ENCODE measurements around the gene NHERF2.

Gene NHERF2

DNA sequence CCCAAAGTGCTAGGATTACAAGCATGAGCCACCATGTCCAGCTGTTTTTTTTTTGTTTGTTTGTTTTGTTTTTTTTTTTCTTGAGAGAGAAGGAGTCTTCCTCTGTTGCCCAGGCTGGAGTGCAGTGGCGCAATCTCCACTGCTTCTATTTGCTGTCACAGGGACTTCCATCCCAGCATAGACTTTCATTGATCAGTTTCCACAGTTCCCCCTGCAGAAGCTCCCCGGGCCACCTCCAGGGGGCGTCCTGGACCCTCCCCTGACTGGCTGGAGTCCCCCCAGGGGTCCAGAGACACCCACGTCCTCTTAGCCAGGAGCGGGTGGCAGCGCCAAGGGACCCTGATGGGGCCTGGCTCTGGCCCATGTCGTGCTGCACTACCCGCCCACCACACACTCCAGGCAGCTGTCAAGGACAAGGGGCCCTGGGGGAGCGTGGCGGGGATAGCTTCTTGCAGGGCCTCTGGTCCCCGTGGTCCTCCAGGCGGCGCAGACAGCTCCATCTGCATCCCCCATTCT is 10.2 kb upstream of the NHERF2 start:
- H3K27ac ChIP-seq (replicated peaks; ENCODE audit: low read length) = no peak overlapping the region
- H4K8ac ChIP-seq (ENCODE audit: low read depth, low read length) = no peak overlapping the region
- H3K79me1 ChIP-seq (ENCODE audit: low read depth, low read length) = no peaks in the 10 kb centered on the region
- H2AFZ ChIP-seq (ENCODE audit: low read length) = no peak overlapping the region
- peaks cover 2 to 4% of the 10 kb centered on the region in 2 donors for H3K4me1 ChIP-seq (ENCODE audit: control insufficient read depth in 2 of 2, insufficient read depth in 1 of 2, low read depth in 1 of 2, low read length in 2 of 2)
- H4K91ac ChIP-seq (ENCODE audit: low read depth, low read length, poor library complexity) = no peak overlapping the region
- no peak for DNase-seq (ENCODE audit: low spot score)
- no peak overlapping the region for H3K14ac ChIP-seq (ENCODE audit: low read length)
- peaks cover 19 to 32% (median 30%) of the 10 kb centered on the region in 3 experiments for H3K27me3 ChIP-seq (ENCODE audit: control insufficient read depth in 3 of 3, insufficient read depth in 3 of 3, low read depth in 1 of 3, low read length in 3 of 3)
- no peak overlapping the region for H2BK120ac ChIP-seq (ENCODE audit: low read depth, low read length)
- no peak overlapping the region for H3K9ac ChIP-seq (ENCODE audit: low read depth, low read length, poor library complexity)
- peak overlapping the region; percentile 88 for H2AK5ac ChIP-seq (ENCODE audit: low read depth, low read length)
- H3K4me3 ChIP-seq (ENCODE audit: low read length in 2 of 2) = no peak overlapping the region
- H2BK15ac ChIP-seq (ENCODE audit: low read length) = peak overlapping the region; percentile 4
- H3K23ac ChIP-seq (ENCODE audit: low read depth, low read length, poor library complexity) = peak overlapping the region; percentile 89
- H3K36me3 ChIP-seq (replicated peaks in 1 of 2; ENCODE audit: control insufficient read depth in 2 of 2, insufficient read depth in 2 of 2, low read length in 2 of 2) = no peaks in the 10 kb centered on the region
- H3K18ac ChIP-seq (ENCODE audit: low read length) = no peak overlapping the region
- no CpG with 5 or more reads among the region's 13 CpGs for WGBS, 2 donors (ENCODE audit: extremely low coverage in 2 of 2, insufficient read length in 2 of 2, insufficient replicate concordance in 1 of 2)
- H2BK12ac ChIP-seq (ENCODE audit: low read length) = no peak overlapping the region
- no peaks in the 10 kb centered on the region for H3K9me3 ChIP-seq (replicated peaks in 1 of 2; ENCODE audit: control insufficient read depth in 2 of 2, insufficient read depth in 1 of 2, low read depth in 1 of 2, low read length in 2 of 2)
- no peak overlapping the region for H2BK5ac ChIP-seq (ENCODE audit: low read length)
- no peak overlapping the region for H3K4me2 ChIP-seq (ENCODE audit: insufficient read depth, low read length, poor library complexity, severe bottlenecking)
- H3K4ac ChIP-seq (ENCODE audit: low read length) = no peak overlapping the region

DNA sequence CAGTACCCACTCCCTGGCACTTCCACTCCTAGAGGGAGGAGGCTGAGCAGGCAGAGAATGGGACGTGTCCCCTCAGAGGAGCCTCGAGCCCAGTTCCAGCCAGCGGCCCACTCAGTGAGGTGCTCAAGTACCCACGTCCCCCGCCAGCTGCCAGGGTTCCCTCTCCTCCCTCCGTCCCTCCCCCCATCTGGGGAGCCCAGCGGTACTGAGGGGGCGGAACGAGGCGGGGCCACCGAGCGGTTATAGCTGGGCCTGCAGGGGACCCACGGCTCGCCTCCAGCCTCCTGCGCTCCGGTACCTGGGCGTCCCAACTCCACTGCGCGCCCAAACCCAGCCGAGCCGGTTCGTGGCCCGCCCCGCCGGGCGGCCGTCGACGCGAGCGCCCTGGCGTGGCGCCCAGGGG is 7.2 kb upstream of the NHERF2 start, which contains the start of gene NPW:
TSS of gene NPW (plus strand) at position 268 of the 403 bp plus-strand sequence.
- Histone ChIP-seq H2BK120ac (ENCODE audit: low read depth, low read length) (peak within 1 kb of the TSS; percentile 72), H3K36me3 (replicated peaks in 1 of 2; ENCODE audit: control insufficient read depth in 2 of 2, insufficient read depth in 2 of 2, low read length in 2 of 2) (no peaks in the 10 kb centered on the region), H3K4me3 (ENCODE audit: low read length in 2 of 2) (peak within 1 kb of the TSS; percentile 15 to 60), H3K18ac (ENCODE audit: low read length) (peak within 1 kb of the TSS; percentile 85), H3K4me1 (ENCODE audit: control insufficient read depth in 2 of 2, insufficient read depth in 1 of 2, low read depth in 1 of 2, low read length in 2 of 2) (peaks cover 7 to 11% of the 10 kb centered on the region in 2 donors), H3K79me1 (ENCODE audit: low read depth, low read length) (no peaks in the 10 kb centered on the region), H3K9me3 (replicated peaks in 1 of 2; ENCODE audit: control insufficient read depth in 2 of 2, insufficient read depth in 1 of 2, low read depth in 1 of 2, low read length in 2 of 2) (no peaks in the 10 kb centered on the region), H4K8ac (ENCODE audit: low read depth, low read length) (no peak within 1 kb of the TSS), H3K27me3 (ENCODE audit: control insufficient read depth in 3 of 3, insufficient read depth in 3 of 3, low read depth in 1 of 3, low read length in 3 of 3) (peaks cover 19 to 45% (median 37%) of the 10 kb centered on the region in 3 experiments), H3K4me2 (ENCODE audit: insufficient read depth, low read length, poor library complexity, severe bottlenecking) (peak within 1 kb of the TSS; percentile 66), H3K23ac (ENCODE audit: low read depth, low read length, poor library complexity) (peak within 1 kb of the TSS; percentile 65), H2BK5ac (ENCODE audit: low read length) (peak within 1 kb of the TSS; percentile 75), H3K4ac (ENCODE audit: low read length) (peak within 1 kb of the TSS; percentile 89), H3K9ac (ENCODE audit: low read depth, low read length, poor library complexity) (peak within 1 kb of the TSS; percentile 81), H4K91ac (ENCODE audit: low read depth, low read length, poor library complexity) (no peak within 1 kb of the TSS), H3K14ac (ENCODE audit: low read length) (peak within 1 kb of the TSS; percentile 82), H2AK5ac (ENCODE audit: low read depth, low read length) (peak within 1 kb of the TSS; percentile 92), H2BK12ac (ENCODE audit: low read length) (peak within 1 kb of the TSS; percentile 58), H2BK15ac (ENCODE audit: low read length) (peak within 1 kb of the TSS; percentile 58), H3K27ac (replicated peaks; ENCODE audit: low read length) (no peak within 1 kb of the TSS), H2AFZ (ENCODE audit: low read length) (peak within 1 kb of the TSS; percentile 77)
- DNase-seq (ENCODE audit: low spot score) = no peak
- no CpG with 5 or more reads among the region's 33 CpGs for WGBS, 2 donors (ENCODE audit: extremely low coverage in 2 of 2, insufficient read length in 2 of 2, insufficient replicate concordance in 1 of 2)

DNA sequence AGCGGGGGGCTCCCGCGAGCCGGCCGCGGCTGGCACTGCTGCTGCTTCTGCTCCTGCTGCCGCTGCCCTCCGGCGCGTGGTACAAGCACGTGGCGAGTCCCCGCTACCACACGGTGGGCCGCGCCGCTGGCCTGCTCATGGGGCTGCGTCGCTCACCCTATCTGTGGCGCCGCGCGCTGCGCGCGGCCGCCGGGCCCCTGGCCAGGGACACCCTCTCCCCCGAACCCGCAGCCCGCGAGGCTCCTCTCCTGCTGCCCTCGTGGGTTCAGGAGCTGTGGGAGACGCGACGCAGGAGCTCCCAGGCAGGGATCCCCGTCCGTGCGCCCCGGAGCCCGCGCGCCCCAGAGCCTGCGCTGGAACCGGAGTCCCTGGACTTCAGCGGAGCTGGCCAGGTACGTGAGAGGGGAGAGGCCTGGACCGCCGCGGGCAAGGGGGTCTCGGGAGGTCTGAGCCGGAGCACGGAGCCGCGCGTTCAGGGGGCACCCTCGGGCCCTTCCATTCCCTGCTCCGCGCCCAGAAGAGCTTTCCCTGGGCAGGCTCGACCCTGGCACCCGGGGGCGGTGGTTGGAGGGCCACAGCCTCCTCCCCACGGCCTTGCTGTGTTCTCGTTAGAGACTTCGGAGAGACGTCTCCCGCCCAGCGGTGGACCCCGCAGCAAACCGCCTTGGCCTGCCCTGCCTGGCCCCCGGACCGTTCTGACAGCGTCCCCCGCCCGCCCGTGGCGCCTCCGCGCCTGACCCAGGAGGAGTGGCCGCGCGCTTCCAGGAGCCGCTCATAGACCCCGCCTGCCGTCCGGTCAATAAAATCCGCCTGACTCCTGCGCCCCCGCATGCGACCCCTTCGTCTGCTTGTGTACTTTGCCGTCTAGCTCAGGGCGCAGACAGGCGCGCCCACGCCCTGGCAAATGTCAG is 6.5 kb upstream of the NHERF2 start:
- peak overlapping the region; percentile 77 for H2AFZ ChIP-seq (ENCODE audit: low read length)
- no CpG with 5 or more reads among the region's 96 CpGs for WGBS, 2 donors (ENCODE audit: extremely low coverage in 2 of 2, insufficient read length in 2 of 2, insufficient replicate concordance in 1 of 2)
- no peak overlapping the region for H2BK120ac ChIP-seq (ENCODE audit: low read depth, low read length)
- peak overlapping the region; percentile 85 for H3K18ac ChIP-seq (ENCODE audit: low read length)
- no peak overlapping the region for H2BK12ac ChIP-seq (ENCODE audit: low read length)
- H3K23ac ChIP-seq (ENCODE audit: low read depth, low read length, poor library complexity) = peak overlapping the region; percentile 65
- peak overlapping the region; percentile 19 for H2AK5ac ChIP-seq (ENCODE audit: low read depth, low read length)
- H3K4ac ChIP-seq (ENCODE audit: low read length) = no peak overlapping the region
- H4K8ac ChIP-seq (ENCODE audit: low read depth, low read length) = no peak overlapping the region
- H2BK5ac ChIP-seq (ENCODE audit: low read length) = peak overlapping the region; percentile 75
- H2BK15ac ChIP-seq (ENCODE audit: low read length) = peak overlapping the region; percentile 58
- H3K14ac ChIP-seq (ENCODE audit: low read length) = peak overlapping the region; percentile 31
- H3K36me3 ChIP-seq (replicated peaks in 1 of 2; ENCODE audit: control insufficient read depth in 2 of 2, insufficient read depth in 2 of 2, low read length in 2 of 2) = no peaks in the 10 kb centered on the region
- DNase-seq (ENCODE audit: low spot score) = no peak
- peaks cover 7 to 11% of the 10 kb centered on the region in 2 donors for H3K4me1 ChIP-seq (ENCODE audit: control insufficient read depth in 2 of 2, insufficient read depth in 1 of 2, low read depth in 1 of 2, low read length in 2 of 2)
- peak overlapping the region; percentile 81 for H3K9ac ChIP-seq (ENCODE audit: low read depth, low read length, poor library complexity)
- peak overlapping the region; percentile 66 for H3K4me2 ChIP-seq (ENCODE audit: insufficient read depth, low read length, poor library complexity, severe bottlenecking)
- peaks cover 19 to 48% (median 43%) of the 10 kb centered on the region in 3 experiments for H3K27me3 ChIP-seq (ENCODE audit: control insufficient read depth in 3 of 3, insufficient read depth in 3 of 3, low read depth in 1 of 3, low read length in 3 of 3)
- no peak overlapping the region for H4K91ac ChIP-seq (ENCODE audit: low read depth, low read length, poor library complexity)
- H3K79me1 ChIP-seq (ENCODE audit: low read depth, low read length) = no peaks in the 10 kb centered on the region
- no peak overlapping the region for H3K27ac ChIP-seq (replicated peaks; ENCODE audit: low read length)
- H3K9me3 ChIP-seq (replicated peaks in 1 of 2; ENCODE audit: control insufficient read depth in 2 of 2, insufficient read depth in 1 of 2, low read depth in 1 of 2, low read length in 2 of 2) = peaks cover 0 to 2% of the 10 kb centered on the region in 2 donors
- peak overlapping the region; percentile 15 to 60 for H3K4me3 ChIP-seq (ENCODE audit: low read length in 2 of 2)

DNA sequence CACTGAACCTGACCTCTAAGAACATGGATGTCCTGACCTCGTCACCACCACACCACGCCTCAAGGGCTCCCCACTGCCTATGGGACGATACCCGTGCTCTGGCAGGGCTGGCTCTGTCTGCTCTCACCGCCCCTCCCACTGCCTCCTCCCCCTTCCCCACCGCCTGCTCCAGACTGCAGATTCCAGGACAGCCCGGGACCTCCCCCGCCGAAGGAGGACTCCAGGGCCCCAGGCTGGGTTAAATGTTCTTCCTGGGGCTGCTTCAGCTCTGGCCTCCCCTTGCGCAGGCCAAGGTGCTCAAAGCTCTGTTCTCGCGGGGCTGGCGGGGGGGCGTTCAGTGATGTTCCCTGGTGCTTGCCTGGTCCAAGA is 4.0 kb upstream of the NHERF2 start:
- peak overlapping the region; percentile 71 for H3K4me2 ChIP-seq (ENCODE audit: insufficient read depth, low read length, poor library complexity, severe bottlenecking)
- H3K9ac ChIP-seq (ENCODE audit: low read depth, low read length, poor library complexity) = peak overlapping the region; percentile 63
- peaks cover 0 to 4% of the 10 kb centered on the region in 2 donors for H3K9me3 ChIP-seq (replicated peaks in 1 of 2; ENCODE audit: control insufficient read depth in 2 of 2, insufficient read depth in 1 of 2, low read depth in 1 of 2, low read length in 2 of 2)
- peak overlapping the region; percentile 63 for H2BK12ac ChIP-seq (ENCODE audit: low read length)
- peak overlapping the region; percentile 94 for H3K18ac ChIP-seq (ENCODE audit: low read length)
- peak overlapping the region; percentile 93 for H2AFZ ChIP-seq (ENCODE audit: low read length)
- no peak overlapping the region for H4K8ac ChIP-seq (ENCODE audit: low read depth, low read length)
- H3K79me1 ChIP-seq (ENCODE audit: low read depth, low read length) = no peaks in the 10 kb centered on the region
- H3K36me3 ChIP-seq (replicated peaks in 1 of 2; ENCODE audit: control insufficient read depth in 2 of 2, insufficient read depth in 2 of 2, low read length in 2 of 2) = no peaks in the 10 kb centered on the region
- peak overlapping the region; percentile 53 for H2BK5ac ChIP-seq (ENCODE audit: low read length)
- peak overlapping the region; percentile 94 for H2BK15ac ChIP-seq (ENCODE audit: low read length)
- H3K27me3 ChIP-seq (ENCODE audit: control insufficient read depth in 3 of 3, insufficient read depth in 3 of 3, low read depth in 1 of 3, low read length in 3 of 3) = peaks cover 22 to 65% (median 61%) of the 10 kb centered on the region in 3 experiments
- peaks cover 11 to 17% of the 10 kb centered on the region in 2 donors for H3K4me1 ChIP-seq (ENCODE audit: control insufficient read depth in 2 of 2, insufficient read depth in 1 of 2, low read depth in 1 of 2, low read length in 2 of 2)
- WGBS, 2 donors (ENCODE audit: extremely low coverage in 2 of 2, insufficient read length in 2 of 2, insufficient replicate concordance in 1 of 2) = no CpG with 5 or more reads among the region's 14 CpGs
- no peak overlapping the region for H3K4ac ChIP-seq (ENCODE audit: low read length)
- DNase-seq (ENCODE audit: low spot score) = no peak
- no peak overlapping the region for H2BK120ac ChIP-seq (ENCODE audit: low read depth, low read length)
- H3K14ac ChIP-seq (ENCODE audit: low read length) = peak overlapping the region; percentile 90
- H2AK5ac ChIP-seq (ENCODE audit: low read depth, low read length) = no peak overlapping the region
- peak overlapping the region; percentile 89 for H3K23ac ChIP-seq (ENCODE audit: low read depth, low read length, poor library complexity)
- H3K4me3 ChIP-seq (ENCODE audit: low read length in 2 of 2) = peak overlapping the region; percentile 34 to 65
- no peak overlapping the region for H3K27ac ChIP-seq (replicated peaks; ENCODE audit: low read length)
- H4K91ac ChIP-seq (ENCODE audit: low read depth, low read length, poor library complexity) = no peak overlapping the region

All from neuronal stem cell (in vitro differentiated cells).